CD8-positive, alpha-beta memory T cell (primary cell): ENCODE measurements around the gene ZNF582. TPM values are rescaled to one million over a fixed set of nuclear protein-coding genes. Genes with fewer than 3 reads are reported as not detected.
"Not testable (repeated sequence)": the region's sequence is repeated elsewhere in the genome, so short reads cannot be mapped to it uniquely, and the experiment has no call there.

Experiments used
- CTCF ChIA-PET: fragments of 350-600 bp; sonication (Branson Sonifier 250); formaldehyde crosslinking; loops from one replicate; lab custom pipeline; 2021; ENCODE audit warnings: antibody characterized with exemption; lab: Charles Lee
- POLR2A ChIA-PET: fragments of 350-600 bp; sonication (Branson Sonifier 250); formaldehyde crosslinking; loops from one replicate; lab custom pipeline; 2021; ENCODE audit warnings: antibody characterized with exemption; lab: Charles Lee
- DNase-seq, 5 donors: peaks; one replicate each; pipeline versions ENCODE4 v3.0.0 to v3.0.0-alpha.2; 2020 to 2022; ENCODE audit warnings: mixed read lengths in 1 of 5
- H3K27ac ChIP-seq: one replicate; pipeline ENCODE4 v1.7.0; 2013; ENCODE audit warnings: low read depth, mild to moderate bottlenecking, low read length, moderate library complexity
- H3K27me3 ChIP-seq: 2 replicates; pipeline ENCODE4 v1.7.0; 2013; ENCODE audit warnings: low read length, mild to moderate bottlenecking; ENCODE audit not compliant: insufficient read depth, poor library complexity, severe bottlenecking
- H3K36me3 ChIP-seq: 2 replicates; pipeline ENCODE4 v1.7.0; 2013; ENCODE audit warnings: mild to moderate bottlenecking, low read length, moderate library complexity; ENCODE audit not compliant: insufficient read depth
- H3K4me1 ChIP-seq: 2 replicates; pipeline ENCODE4 v1.7.0; 2013; ENCODE audit warnings: mild to moderate bottlenecking, low read length, moderate library complexity; ENCODE audit not compliant: insufficient read depth
- H3K4me3 ChIP-seq: 2 replicates; pipeline ENCODE4 v1.7.0; 2013; ENCODE audit warnings: mild to moderate bottlenecking, low read length
- H3K9me3 ChIP-seq: 2 replicates; pipeline ENCODE4 v1.7.0; 2013; ENCODE audit warnings: mild to moderate bottlenecking, low read length
- H3K27ac Mint-ChIP-seq, 8 donors: one replicate each; pipeline ENCODE4 v1.8.0; 2020 to 2021; ENCODE audit warnings: mixed read lengths in 8 of 8, mild to moderate bottlenecking in 6 of 8, inconsistent platforms in 3 of 8, moderate library complexity in 3 of 8
- H3K27me3 Mint-ChIP-seq, 2 donors: one replicate each; pipeline ENCODE4 v1.8.0; 2020 to 2021; ENCODE audit warnings: mixed read lengths in 2 of 2, mild to moderate bottlenecking in 1 of 2, moderate library complexity in 1 of 2
- H3K36me3 Mint-ChIP-seq, 3 donors: one replicate each; pipeline ENCODE4 v1.8.0; 2020 to 2021; ENCODE audit warnings: mixed read lengths in 3 of 3, inconsistent platforms in 1 of 3, mild to moderate bottlenecking in 1 of 3
- H3K4me1 Mint-ChIP-seq, 3 donors: one replicate each; pipeline ENCODE4 v1.8.0; 2020 to 2021; ENCODE audit warnings: mixed read lengths in 3 of 3, inconsistent platforms in 1 of 3, mild to moderate bottlenecking in 1 of 3
- H3K4me3 Mint-ChIP-seq, 7 donors: one replicate each; pipeline ENCODE4 v1.8.0; 2020 to 2021; ENCODE audit warnings: mixed read lengths in 7 of 7, mild to moderate bottlenecking in 6 of 7, moderate library complexity in 4 of 7, inconsistent platforms in 2 of 7
- H3K9me3 Mint-ChIP-seq, 5 donors: one replicate each; pipeline ENCODE4 v1.8.0; 2020 to 2022; ENCODE audit warnings: mixed read lengths in 5 of 5, mild to moderate bottlenecking in 3 of 5, moderate library complexity in 2 of 5, inconsistent platforms in 1 of 5
- polyA plus RNA-seq: library from polyadenylated mRNA; unstranded; fragments of 300-500 nt; fragmentation: Illumina TruSeq; gene quantifications from one replicate; pipeline ENCODE4 v1.2.3, GENCODE V29; 2021
- total RNA-seq, 2 experiments: library from RNA; stranded (reverse); gene quantifications; one replicate each; pipeline ENCODE4 v1.2.3, GENCODE V29; 2021

The ZNF582 gene
- total and polyA plus RNA-seq, 3 experiments from 2014 or later, result 2.1 to 9.0 (median 2.6) TPM

DNA sequence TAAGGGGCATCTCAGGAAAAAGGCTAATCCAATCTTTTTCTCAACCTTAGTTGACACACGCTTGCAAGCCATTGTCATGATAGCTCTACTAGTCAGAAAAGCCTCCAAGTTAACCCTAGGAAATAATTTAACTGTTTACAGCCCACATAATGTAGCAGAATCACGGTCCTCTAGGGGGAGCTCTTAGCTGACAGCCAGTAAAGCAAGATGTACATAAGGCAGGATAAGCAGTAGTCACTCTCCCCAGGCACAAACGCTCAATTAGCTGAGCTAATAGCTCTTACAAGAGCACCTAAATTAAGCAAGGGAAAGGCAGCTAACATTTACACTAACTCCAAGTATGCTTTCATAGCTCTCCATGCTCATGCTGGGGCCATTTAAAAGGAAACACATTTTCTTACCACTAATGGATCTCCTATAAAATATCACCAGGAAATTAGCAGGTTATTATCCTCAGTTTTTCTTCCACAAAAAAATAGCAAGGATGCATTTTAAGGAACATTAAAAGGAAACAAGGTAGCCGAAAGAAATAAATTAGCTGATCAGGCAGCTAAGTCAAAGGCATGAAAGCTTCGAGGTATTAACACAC is 45.0 kb downstream of the ZNF582 start:
- no peak overlapping the region for H3K4me3 ChIP-seq
- ChIA-PET POLR2A (no interaction called here), CTCF (interaction anchor here (1.0 kb wide), 1 partner anchor 282 kb away, joined by 4 read pairs; no protein-coding TSS in a partner anchor)
- no peaks in the 10 kb centered on the region for H3K4me1 ChIP-seq
- H3K27ac ChIP-seq, result no peak overlapping the region
- Mint-ChIP-seq H3K4me3 (no peak overlapping the region), H3K27ac (no peak overlapping the region), H3K4me1 (peaks cover 1 to 6% (median 4%) of the 10 kb centered on the region in 3 donors), H3K27me3 (peaks cover 4 to 16% of the 10 kb centered on the region in 2 donors), H3K36me3 (no peaks in the 10 kb centered on the region), H3K9me3 (no peaks in the 10 kb centered on the region)
- no peaks in the 10 kb centered on the region for H3K9me3 ChIP-seq
- no peaks in the 10 kb centered on the region for H3K36me3 ChIP-seq
- no peak for DNase-seq
- H3K27me3 ChIP-seq, result no peaks in the 10 kb centered on the region

DNA sequence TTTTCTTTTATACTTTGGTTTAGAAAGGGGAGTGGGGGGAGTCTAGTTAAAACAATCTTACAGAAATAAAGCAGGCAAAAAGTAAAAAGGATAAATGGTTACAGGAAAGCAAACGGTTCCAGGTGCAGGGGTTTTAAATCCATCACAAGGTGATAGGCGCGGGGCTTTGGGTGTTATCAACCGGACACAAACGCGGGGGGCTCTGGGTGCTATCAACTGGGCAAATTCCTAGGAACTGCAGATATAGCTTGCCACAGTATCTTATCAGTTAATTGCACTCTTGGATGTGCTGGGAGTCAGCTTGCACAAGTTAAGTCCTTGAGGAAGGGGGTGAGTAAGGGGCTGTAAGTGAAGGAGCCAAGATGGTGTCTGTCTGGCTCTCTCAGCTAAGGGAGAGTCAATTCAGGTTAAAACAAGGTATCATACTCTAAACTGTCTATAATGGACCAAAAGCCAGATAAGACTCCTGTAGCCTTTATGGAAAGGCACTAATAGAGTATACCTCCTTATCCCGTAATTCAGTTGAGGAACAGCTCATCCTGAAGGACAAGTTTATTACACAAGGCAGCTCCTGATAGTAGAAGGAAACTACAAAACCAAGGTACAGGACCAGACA is 46.1 kb downstream of the ZNF582 start:
- H3K27ac Mint-ChIP-seq, result no peak overlapping the region
- no peaks in the 10 kb centered on the region for H3K4me1 ChIP-seq
- H3K36me3 Mint-ChIP-seq, result peaks cover 0 to 7% (median 0%) of the 10 kb centered on the region in 3 donors
- no peak overlapping the region for H3K27ac ChIP-seq
- ChIA-PET CTCF (interaction anchor here (1.1 kb wide), 1 partner anchor 94 kb away, joined by 3 read pairs; no protein-coding TSS in a partner anchor), POLR2A (no interaction called here)
- H3K4me3 ChIP-seq, result no peak overlapping the region
- H3K27me3 ChIP-seq, result no peaks in the 10 kb centered on the region
- H3K9me3 ChIP-seq, result no peaks in the 10 kb centered on the region
- H3K4me1 Mint-ChIP-seq, result peaks cover 1 to 6% (median 4%) of the 10 kb centered on the region in 3 donors
- no peak overlapping the region for H3K4me3 Mint-ChIP-seq
- H3K27me3 Mint-ChIP-seq, result peaks cover 15 to 22% of the 10 kb centered on the region in 2 donors
- no peaks in the 10 kb centered on the region for H3K36me3 ChIP-seq
- DNase-seq, result no peak
- H3K9me3 Mint-ChIP-seq, result peaks cover 0 to 7% (median 3%) of the 10 kb centered on the region in 5 donors

GRCh38 chr19:56341948-56342347 is 51.4 kb downstream of the ZNF582 start:
- Mint-ChIP-seq H3K4me1 (no peaks in the 10 kb centered on the region), H3K36me3 (peaks cover 0 to 12% (median 1%) of the 10 kb centered on the region in 3 donors), H3K4me3 (no peak overlapping the region), H3K9me3 (peaks cover 0 to 19% (median 7%) of the 10 kb centered on the region in 5 donors), H3K27ac (no peak overlapping the region), H3K27me3 (peaks cover 16 to 32% of the 10 kb centered on the region in 2 donors)
- Histone ChIP-seq H3K27ac (no peak overlapping the region), H3K27me3 (peaks cover 4% of the 10 kb centered on the region), H3K4me3 (no peak overlapping the region), H3K9me3 (no peaks in the 10 kb centered on the region), H3K36me3 (no peaks in the 10 kb centered on the region), H3K4me1 (no peaks in the 10 kb centered on the region)
- ChIA-PET POLR2A (no interaction called here), CTCF (interaction anchor here (1.1 kb wide), 1 partner anchor 11 kb away, joined by 3 read pairs; no protein-coding TSS in a partner anchor)
- no peak for DNase-seq

DNA sequence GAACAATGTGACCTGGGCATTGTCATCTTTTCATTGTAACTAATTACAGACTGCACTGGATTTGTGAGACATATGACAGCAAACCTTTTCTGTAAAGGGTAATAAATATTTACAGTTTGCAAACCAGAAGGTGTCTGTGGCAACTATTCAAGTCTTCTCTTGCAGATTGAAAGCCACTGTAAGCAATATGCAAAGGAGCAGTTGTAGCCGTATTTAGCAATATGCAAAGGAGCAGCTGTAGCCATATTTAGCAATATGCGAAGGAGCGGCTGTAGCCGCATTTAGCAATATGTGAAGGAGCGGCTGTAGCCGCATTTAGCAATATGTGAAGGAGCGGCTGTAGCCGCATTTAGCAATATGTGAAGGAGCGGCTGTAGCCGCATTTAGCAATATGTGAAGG is 54.3 kb downstream of the ZNF582 start:
- H3K4me3 Mint-ChIP-seq, H3K27me3 ChIP-seq, H3K9me3 ChIP-seq, H3K4me1 Mint-ChIP-seq, H3K36me3 ChIP-seq, DNase-seq, H3K4me3 ChIP-seq, CTCF ChIA-PET, POLR2A ChIA-PET, H3K4me1 ChIP-seq, H3K27ac ChIP-seq, H3K27ac Mint-ChIP-seq: not testable (repeated sequence)
- H3K9me3 Mint-ChIP-seq, result peaks cover 0 to 19% (median 7%) of the 10 kb centered on the region in 5 donors
- peaks cover 11 to 31% of the 10 kb centered on the region in 2 donors for H3K27me3 Mint-ChIP-seq
- H3K36me3 Mint-ChIP-seq, result peaks cover 0 to 12% (median 1%) of the 10 kb centered on the region in 3 donors

DNA sequence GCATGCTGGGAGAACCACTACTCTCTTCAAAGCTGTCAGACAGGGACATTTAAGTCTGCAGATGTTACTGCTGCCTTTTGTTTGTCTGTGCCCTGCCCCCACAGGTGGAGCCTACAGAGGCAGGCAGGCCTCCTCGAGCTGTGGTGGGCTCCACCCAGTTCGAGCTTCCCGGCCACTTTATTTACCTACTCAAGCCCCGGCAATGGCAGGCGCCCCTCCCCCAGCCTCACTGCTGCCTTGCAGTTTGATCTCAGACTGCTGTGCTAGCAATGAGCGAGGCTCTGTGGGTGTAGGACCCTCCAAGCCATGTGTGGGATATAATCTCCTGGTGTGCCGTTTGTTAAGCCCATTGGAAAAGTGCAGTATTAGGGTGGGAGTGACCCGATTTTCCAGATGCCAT is 56.3 kb downstream of the ZNF582 start:
- H3K27me3 ChIP-seq, DNase-seq, CTCF ChIA-PET, POLR2A ChIA-PET, H3K36me3 Mint-ChIP-seq, H3K4me1 ChIP-seq, H3K4me3 Mint-ChIP-seq, H3K36me3 ChIP-seq, H3K4me3 ChIP-seq, H3K9me3 ChIP-seq, H3K4me1 Mint-ChIP-seq, H3K27ac Mint-ChIP-seq, H3K27ac ChIP-seq: not testable (repeated sequence)
- H3K9me3 Mint-ChIP-seq, result peaks cover 0 to 17% (median 9%) of the 10 kb centered on the region in 5 donors
- peaks cover 3 to 28% of the 10 kb centered on the region in 2 donors for H3K27me3 Mint-ChIP-seq

DNA sequence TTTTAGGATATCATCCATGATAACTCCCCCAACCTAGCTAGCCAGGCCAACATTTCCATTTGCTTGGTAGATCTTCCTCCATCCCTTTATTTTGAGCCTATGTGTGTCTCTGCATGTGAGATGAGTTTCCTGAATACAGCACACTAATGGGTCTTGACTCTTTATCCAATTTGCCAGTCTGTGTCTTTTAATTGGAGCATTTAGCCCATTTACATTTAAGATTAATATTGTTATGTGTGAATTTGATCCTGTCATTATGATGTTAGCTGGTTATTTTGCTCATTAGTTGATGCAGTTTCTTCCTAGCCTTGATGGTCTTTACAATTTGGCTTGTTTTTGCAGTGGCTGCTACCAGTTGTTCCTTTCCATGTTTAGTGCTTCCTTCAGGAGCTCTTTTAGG is 58.0 kb downstream of the ZNF582 start:
- H3K36me3 Mint-ChIP-seq, result not testable (repeated sequence)

DNA sequence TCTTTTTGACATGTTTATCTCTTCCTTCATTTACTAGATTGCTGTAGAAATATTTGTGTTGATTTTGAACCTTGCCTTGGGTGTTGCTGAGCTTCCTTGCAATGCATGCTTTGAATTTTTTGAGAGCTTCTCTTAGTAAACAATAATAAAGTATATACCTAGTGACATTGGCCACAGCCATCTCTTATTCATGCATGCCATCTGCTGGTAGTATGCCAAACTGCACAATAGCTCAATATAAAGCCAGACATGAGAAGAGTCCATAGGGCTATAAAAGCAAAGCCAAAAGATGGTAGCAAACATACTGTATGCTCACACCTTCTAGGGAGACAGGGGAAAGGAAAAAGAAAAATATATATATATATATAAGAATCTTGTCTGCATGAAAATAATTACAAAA is 59.8 kb downstream of the ZNF582 start:
- H3K4me3 ChIP-seq, result no peak overlapping the region
- no peak overlapping the region for H3K27ac ChIP-seq
- H3K4me1 Mint-ChIP-seq, result no peaks in the 10 kb centered on the region
- no peak overlapping the region for H3K4me3 Mint-ChIP-seq
- H3K4me1 ChIP-seq, result no peaks in the 10 kb centered on the region
- H3K9me3 Mint-ChIP-seq, result peaks cover 0 to 8% (median 6%) of the 10 kb centered on the region in 5 donors
- peaks cover 0 to 3% (median 0%) of the 10 kb centered on the region in 3 donors for H3K36me3 Mint-ChIP-seq
- ChIA-PET POLR2A (no interaction called here), CTCF (interaction anchor here (0.9 to 3.1 kb wide), 10 partner anchors 10 to 268 kb away, joined by 3 to 27 read pairs (median 4); partner anchors contain the start of gene ZSCAN5A)
- peaks cover 3 to 14% of the 10 kb centered on the region in 2 donors for H3K27me3 Mint-ChIP-seq
- H3K9me3 ChIP-seq, result no peaks in the 10 kb centered on the region
- no peak overlapping the region for H3K27ac Mint-ChIP-seq
- peak in 3 of 5 donors; percentile 16 to 28 (median 21) for DNase-seq
- no peaks in the 10 kb centered on the region for H3K36me3 ChIP-seq
- H3K27me3 ChIP-seq, result no peaks in the 10 kb centered on the region

More for the DNA sequence above, 58.0 kb downstream of the ZNF582 start:
- H3K9me3 Mint-ChIP-seq, result peaks cover 0 to 11% (median 6%) of the 10 kb centered on the region in 5 donors
- H3K36me3 ChIP-seq, H3K4me3 Mint-ChIP-seq, H3K9me3 ChIP-seq, POLR2A ChIA-PET, H3K27me3 ChIP-seq, H3K27ac ChIP-seq, DNase-seq, H3K4me1 ChIP-seq, H3K27ac Mint-ChIP-seq, H3K4me3 ChIP-seq, CTCF ChIA-PET, H3K4me1 Mint-ChIP-seq: not testable (repeated sequence)
- peaks cover 6 to 17% of the 10 kb centered on the region in 2 donors for H3K27me3 Mint-ChIP-seq
